PC-9 (cell line): Measurements from ENCODE around the gene CYBB.

ENCODE experiments used
- EZH2 ChIP-seq: fragments of 200-600 bp; sonication (generic); IDR thresholded peaks from 2 replicates; pipeline ENCODE4 v1.8.0; 2017; ENCODE audit warnings: antibody characterized with exemption, low read depth
- TF ChIP-seq, protein P1 (sequence below): fragments of 200-600 bp; sonication (generic); conservative IDR thresholded peaks from 2 replicates; pipeline ENCODE4 v1.6.1; 2017; ENCODE audit warnings: mixed run types, antibody characterized with exemption, mild to moderate bottlenecking, moderate library complexity

DNA sequence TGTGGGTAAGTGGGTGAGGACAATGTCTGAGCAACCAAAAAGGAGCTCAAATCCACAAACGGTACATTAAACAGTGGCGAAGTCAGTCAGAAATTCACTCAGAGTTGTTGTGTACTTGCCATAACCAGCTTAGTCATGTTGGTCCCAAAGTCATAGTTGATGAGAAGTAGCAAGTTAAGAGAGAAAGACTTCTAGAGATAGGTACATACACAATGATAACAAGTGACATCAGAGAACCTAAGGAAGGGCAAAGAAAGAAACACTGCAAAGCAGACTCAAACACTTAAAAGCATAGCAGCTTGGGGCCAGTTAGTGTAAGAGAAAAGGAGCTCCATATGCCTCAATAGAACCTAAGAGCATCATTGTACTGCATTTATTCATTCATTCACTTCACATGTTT is 37.3 kb downstream of the CYBB start:
- no peak for TF ChIP-seq EZH2
- TF ChIP-seq, protein P1, sequence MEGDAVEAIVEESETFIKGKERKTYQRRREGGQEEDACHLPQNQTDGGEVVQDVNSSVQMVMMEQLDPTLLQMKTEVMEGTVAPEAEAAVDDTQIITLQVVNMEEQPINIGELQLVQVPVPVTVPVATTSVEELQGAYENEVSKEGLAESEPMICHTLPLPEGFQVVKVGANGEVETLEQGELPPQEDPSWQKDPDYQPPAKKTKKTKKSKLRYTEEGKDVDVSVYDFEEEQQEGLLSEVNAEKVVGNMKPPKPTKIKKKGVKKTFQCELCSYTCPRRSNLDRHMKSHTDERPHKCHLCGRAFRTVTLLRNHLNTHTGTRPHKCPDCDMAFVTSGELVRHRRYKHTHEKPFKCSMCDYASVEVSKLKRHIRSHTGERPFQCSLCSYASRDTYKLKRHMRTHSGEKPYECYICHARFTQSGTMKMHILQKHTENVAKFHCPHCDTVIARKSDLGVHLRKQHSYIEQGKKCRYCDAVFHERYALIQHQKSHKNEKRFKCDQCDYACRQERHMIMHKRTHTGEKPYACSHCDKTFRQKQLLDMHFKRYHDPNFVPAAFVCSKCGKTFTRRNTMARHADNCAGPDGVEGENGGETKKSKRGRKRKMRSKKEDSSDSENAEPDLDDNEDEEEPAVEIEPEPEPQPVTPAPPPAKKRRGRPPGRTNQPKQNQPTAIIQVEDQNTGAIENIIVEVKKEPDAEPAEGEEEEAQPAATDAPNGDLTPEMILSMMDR, result no peak
